Jurkat, Clone E6-1 (cell line): ENCODE data around the gene ADARB2.

Source experiments
- DNase-seq: peaks from one replicate; pipeline ENCODE4 v3.0.0-alpha.2; 2011; ENCODE audit warnings: low read depth, low spot score
- H3K4me3 ChIP-seq: 2 replicates; pipeline ENCODE4 v1.5.1; 2011; ENCODE audit warnings: mild to moderate bottlenecking, low read length, control low read depth, moderate library complexity

The ADARB2 gene

GRCh38 chr10:1316809-1317143 lies 420.5 kb downstream of the ADARB2 start:
- H3K4me3 ChIP-seq = no peak overlapping the region
- no peak for DNase-seq

- H3K4me3 ChIP-seq = no peak overlapping the region
- no peak for DNase-seq
Measured at GRCh38 chr10:1316121-1316808, 421.1 kb downstream of the ADARB2 start.

DNA sequence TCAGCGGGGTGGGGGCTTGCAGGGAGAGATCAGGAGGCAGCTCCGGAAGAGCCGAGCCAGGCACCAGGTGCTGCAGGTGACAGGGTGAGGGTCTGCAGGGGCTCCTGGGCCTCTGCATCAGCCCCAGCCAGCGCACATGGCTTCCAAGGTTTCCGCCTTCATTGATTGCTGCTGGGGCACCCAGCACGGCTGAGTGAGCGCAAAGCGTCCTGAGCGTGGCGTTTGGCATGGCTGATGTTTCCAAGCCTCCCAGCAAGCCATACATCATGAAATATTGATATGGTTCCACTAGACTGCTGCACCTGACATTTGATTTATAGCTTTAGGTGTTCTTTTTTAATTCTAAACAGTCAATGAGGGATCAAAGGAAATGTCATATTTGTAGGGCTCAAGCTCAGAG lies 422.1 kb downstream of the ADARB2 start:
- no peak for DNase-seq
- H3K4me3 ChIP-seq = no peak overlapping the region

- no peak for DNase-seq
- H3K4me3 ChIP-seq = no peak overlapping the region
Measured at GRCh38 chr10:1311726-1312125, 425.6 kb downstream of the ADARB2 start.

DNA sequence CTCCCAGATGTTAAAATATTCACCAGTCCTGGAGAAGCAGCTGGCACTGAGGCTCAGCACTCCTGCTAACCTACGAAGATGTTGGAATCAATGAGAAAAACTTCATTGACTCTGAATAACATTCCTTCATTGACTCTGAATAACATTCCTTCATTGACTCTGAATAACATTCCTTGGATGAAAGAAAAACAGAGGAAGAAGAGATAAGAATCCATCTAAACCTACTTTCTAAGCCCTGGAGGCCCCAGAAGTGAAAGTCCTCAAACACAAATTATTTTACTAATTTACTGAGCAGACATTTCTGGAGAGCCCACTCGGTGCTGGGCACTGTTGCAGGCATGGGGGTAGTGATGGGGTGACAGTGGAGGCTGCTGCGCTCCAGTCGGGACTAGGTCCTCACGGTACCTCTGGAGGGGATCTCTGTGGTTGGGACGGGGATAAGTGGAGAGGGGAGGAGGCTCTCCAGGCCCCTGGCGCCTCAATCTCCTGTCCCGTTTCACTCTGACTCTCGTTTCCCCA lies 427.0 kb downstream of the ADARB2 start:
- no peak for DNase-seq
- H3K4me3 ChIP-seq = no peak overlapping the region

- DNase-seq = no peak
- H3K4me3 ChIP-seq = no peak overlapping the region
Measured at GRCh38 chr10:1309617-1310270, 427.6 kb downstream of the ADARB2 start.

- DNase-seq = no peak
- no peak overlapping the region for H3K4me3 ChIP-seq
Measured at GRCh38 chr10:1308962-1309616, 428.2 kb downstream of the ADARB2 start.

- no peak for DNase-seq
Measured at GRCh38 chr10:1308173-1308961, 429.0 kb downstream of the ADARB2 start.

DNA sequence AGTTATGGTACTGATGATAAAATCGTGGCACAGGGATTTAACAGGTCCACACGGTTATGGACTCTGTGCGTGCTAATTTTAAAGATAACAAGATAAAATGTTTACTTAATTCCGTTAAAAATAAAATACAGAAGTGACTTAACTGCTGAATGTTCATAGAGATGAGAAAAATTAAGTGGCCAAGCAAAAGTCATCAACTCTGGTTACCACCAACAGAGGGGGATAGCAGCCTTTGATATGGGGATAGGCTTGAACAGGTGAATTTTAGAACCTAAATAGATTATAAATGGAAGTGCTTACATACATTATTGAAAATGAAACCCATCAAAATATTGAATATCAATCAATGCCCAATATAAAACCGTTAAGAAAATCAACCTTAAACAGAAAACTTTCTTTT lies 436.2 kb downstream of the ADARB2 start:
- no peak overlapping the region for H3K4me3 ChIP-seq
- DNase-seq = no peak

More at GRCh38 chr10:1308173-1308961, 429.0 kb downstream of the ADARB2 start:
- H3K4me3 ChIP-seq = no peak overlapping the region

DNA sequence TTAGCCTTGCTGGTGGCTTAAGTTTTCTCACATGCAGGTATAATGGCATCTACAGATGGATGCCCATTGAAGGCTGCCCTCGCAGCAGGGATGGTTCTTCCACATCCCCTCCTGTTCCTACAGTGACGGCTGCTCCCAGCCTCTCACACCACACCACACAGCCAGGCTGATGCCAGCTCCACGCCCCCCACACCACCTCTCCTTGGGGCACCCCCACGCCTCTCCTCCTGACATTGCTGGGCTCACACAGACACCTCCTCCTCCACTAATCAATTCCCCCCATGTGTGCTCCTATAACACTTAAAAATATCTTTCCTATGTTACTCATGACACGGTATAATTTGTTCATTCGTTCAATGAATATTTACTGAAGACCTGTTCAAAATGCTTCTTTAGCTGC lies 437.1 kb downstream of the ADARB2 start:
- no peak for DNase-seq
- no peak overlapping the region for H3K4me3 ChIP-seq

- H3K4me3 ChIP-seq = no peak overlapping the region
- no peak for DNase-seq
Measured at GRCh38 chr10:1299041-1299726, 438.1 kb downstream of the ADARB2 start.

GRCh38 chr10:1297566-1298301 lies 439.6 kb downstream of the ADARB2 start:
- no peak for DNase-seq
- H3K4me3 ChIP-seq = no peak overlapping the region

DNA sequence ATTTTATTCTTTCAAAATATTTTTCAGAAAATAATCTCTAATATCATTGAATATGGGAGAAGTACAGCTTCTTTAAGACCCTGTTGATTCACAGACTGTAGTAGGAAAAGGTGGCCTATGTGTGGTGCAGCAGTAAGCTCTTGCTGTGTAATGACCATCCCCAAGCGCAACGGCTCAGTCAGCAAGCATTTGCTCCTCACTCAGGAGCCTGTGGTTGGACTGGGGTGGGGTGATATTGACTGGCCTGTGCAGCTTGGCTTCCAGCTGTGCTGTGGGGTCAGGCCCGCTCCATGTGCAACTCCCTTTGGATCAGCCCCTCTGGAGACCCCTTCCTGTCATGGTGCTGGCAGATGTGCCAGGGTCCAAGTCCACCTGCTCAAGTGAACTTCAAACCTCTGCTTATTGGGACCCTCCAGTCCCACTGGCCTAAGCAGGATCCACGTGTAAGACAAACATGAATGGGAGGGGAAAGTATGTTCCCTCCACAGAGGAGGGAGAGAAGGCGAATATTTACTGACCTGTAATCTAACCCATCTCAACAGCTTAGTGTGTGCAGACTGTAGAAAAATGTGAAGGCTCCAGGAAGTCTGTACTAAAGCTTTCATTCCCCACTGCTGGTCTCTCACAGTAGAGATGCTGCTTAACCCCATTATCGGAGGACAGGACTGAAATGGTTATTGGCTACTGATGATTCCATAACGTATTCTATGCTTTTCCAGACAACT lies 441.4 kb downstream of the ADARB2 start:
- no peak for DNase-seq
- no peak overlapping the region for H3K4me3 ChIP-seq

- DNase-seq = no peak
- H3K4me3 ChIP-seq = no peak overlapping the region
Measured at GRCh38 chr10:1294748-1295147, 442.6 kb downstream of the ADARB2 start.

- H3K4me3 ChIP-seq = no peak overlapping the region
- no peak for DNase-seq
Measured at GRCh38 chr10:1293636-1294435, 443.5 kb downstream of the ADARB2 start.

GRCh38 chr10:1293157-1293556 lies 444.2 kb downstream of the ADARB2 start:
- H3K4me3 ChIP-seq = no peak overlapping the region
- DNase-seq = no peak

DNA sequence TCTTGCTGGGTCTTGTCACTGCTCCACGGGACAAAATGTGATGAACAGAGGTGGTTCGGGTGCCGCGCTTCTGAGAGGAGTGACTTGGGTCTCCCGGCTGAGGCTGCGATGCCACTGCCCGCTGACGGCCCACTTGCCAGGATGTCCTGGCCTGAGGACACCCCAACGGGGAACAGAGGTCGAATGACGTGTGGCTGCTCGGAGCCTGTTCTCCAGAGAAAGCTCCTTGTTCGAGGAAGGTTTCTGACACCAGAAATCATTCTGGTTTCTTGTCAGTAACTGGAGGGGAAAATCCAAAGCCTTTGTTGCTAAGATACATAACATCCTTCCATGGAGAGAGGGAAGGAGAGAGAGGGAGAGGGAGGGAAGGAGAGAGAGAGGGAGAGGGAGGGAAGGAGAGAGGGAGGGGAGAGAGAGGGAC lies 444.7 kb downstream of the ADARB2 start:
- DNase-seq = no peak
- H3K4me3 ChIP-seq = no peak overlapping the region
